Small intestine (tissue), 7 donors: ENCODE measurements around the gene VPS54. TPM values are rescaled to one million over a fixed set of nuclear protein-coding genes. Genes with fewer than 3 reads are reported as not detected.
"Not testable (repeated sequence)": the region's sequence is repeated elsewhere in the genome, so short reads cannot be mapped to it uniquely, and the experiment has no call there.

Source experiments
- DNase-seq, 2 donors: peaks; one replicate each; pipeline versions ENCODE4 v3.0.0 to v3.0.0-alpha.2; 2013
- FAIRE-seq: peaks from 2 replicates; lab custom pipeline; 2012; peaks lifted over from hg19 to GRCh38; lab: Jason Lieb, UNC
- H3K27ac ChIP-seq, 3 donors: one replicate each; pipeline ENCODE4 v1.5.1; 2013; ENCODE audit warnings: low read length in 2 of 3, mild to moderate bottlenecking in 2 of 3, control low read depth in 1 of 3, inconsistent platforms in 1 of 3, low read depth in 1 of 3, moderate library complexity in 1 of 3
- H3K27me3 ChIP-seq, 3 donors: one replicate each; pipeline ENCODE4 v1.6.1; 2013; ENCODE audit warnings: low read length in 3 of 3, inconsistent platforms in 1 of 3; ENCODE audit not compliant: control insufficient read depth in 3 of 3, insufficient read depth in 3 of 3
- H3K36me3 ChIP-seq, 3 donors: one replicate each; pipeline ENCODE4 v1.6.1; 2013; ENCODE audit warnings: low read length in 3 of 3, inconsistent platforms in 1 of 3, low read depth in 1 of 3, mild to moderate bottlenecking in 1 of 3, moderate library complexity in 1 of 3; ENCODE audit not compliant: control insufficient read depth in 3 of 3, insufficient read depth in 2 of 3
- H3K4me1 ChIP-seq, 3 donors: one replicate each; pipeline ENCODE4 v1.6.1; 2013; ENCODE audit warnings: low read length in 2 of 3, inconsistent platforms in 1 of 3, low read depth in 1 of 3, mild to moderate bottlenecking in 1 of 3, moderate library complexity in 1 of 3; ENCODE audit not compliant: control insufficient read depth in 3 of 3, insufficient read depth in 2 of 3
- H3K4me3 ChIP-seq, 3 donors: one replicate each; pipeline ENCODE4 v1.5.1; 2013; ENCODE audit warnings: low read length in 3 of 3, control low read depth in 1 of 3, inconsistent platforms in 1 of 3, low read depth in 1 of 3, mild to moderate bottlenecking in 1 of 3, moderate library complexity in 1 of 3
- H3K9me3 ChIP-seq, 2 donors: one replicate each; pipeline ENCODE4 v1.6.1; 2013; ENCODE audit warnings: low read depth in 1 of 2, low read length in 1 of 2; ENCODE audit not compliant: control insufficient read depth in 2 of 2, insufficient read depth in 1 of 2
- WGBS, 3 donors: extraction: QIAGEN DNeasy Blood & Tissue Kit; methylation state at CpG; one replicate each; pipeline ENCODE4 v1.1.7; 2013; 5-methylcytosine and 5-hydroxymethylcytosine counted together
- polyA plus RNA-seq, 4 donors: library from polyadenylated mRNA; stranded (reverse) in 3 of 4; unstranded in 1 of 4; fragments of 200-250 nt in 3 of 4; fragments of 120-200 nt in 1 of 4; gene quantifications; one replicate each; pipeline versions ENCODE4 v1.2.1 to v1.2.3, GENCODE V29; 2013
- donor health status: healthy with polysubstance abuse.
- donor health status: control.
- donor health status: control.
- donor health status: Bipolar disorder and iron deficiency.
- donor health status: healthy.

VPS54 gene
- polyA plus RNA-seq, 4 donors: 12.3 to 30.4 (median 17.6) TPM

GRCh38 chr2:63993871-63994270 is 25.4 kb downstream of the VPS54 start:
- H3K27me3 ChIP-seq: no peaks in the 10 kb centered on the region
- H3K4me3 ChIP-seq: no peak overlapping the region
- no peak for DNase-seq
- H3K4me1 ChIP-seq: no peaks in the 10 kb centered on the region
- peaks cover 0 to 1% (median 0%) of the 10 kb centered on the region in 3 donors for H3K36me3 ChIP-seq
- H3K27ac ChIP-seq: no peak overlapping the region
- 88 to 95% (median 89%) methylated on average over 5 of the region's 5 CpGs for WGBS, 3 donors
- peaks cover 0 to 31% of the 10 kb centered on the region in 2 donors for H3K9me3 ChIP-seq
- FAIRE-seq: no peak

DNA sequence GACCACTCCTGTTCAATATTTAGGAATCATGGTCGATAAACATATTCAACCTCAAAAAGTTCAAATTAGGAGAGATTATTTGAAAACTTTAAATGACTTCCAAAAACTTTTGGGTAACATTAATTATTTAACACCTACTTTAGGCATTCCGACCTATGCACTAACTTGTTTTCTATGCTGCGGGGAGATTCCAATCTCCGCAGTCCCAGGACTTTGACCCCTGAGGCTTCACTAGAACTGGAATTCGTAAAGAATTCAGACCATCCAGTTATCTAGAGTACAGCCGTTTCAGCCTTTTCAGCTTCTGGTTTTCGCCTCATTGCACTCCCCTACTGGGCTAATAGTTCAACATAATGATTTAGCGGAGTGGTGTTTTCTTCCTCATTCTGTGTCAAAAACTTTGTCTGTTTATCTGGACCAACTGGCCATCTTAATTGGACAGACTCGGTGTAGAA is 26.1 kb downstream of the VPS54 start:
- 91 to 97% (median 94%) methylated on average over 9 of the region's 9 CpGs for WGBS, 3 donors
- not testable (repeated sequence) for H3K4me1 ChIP-seq, H3K4me3 ChIP-seq, H3K27me3 ChIP-seq, FAIRE-seq, H3K36me3 ChIP-seq, DNase-seq, H3K27ac ChIP-seq
- H3K9me3 ChIP-seq: peaks cover 0 to 32% of the 10 kb centered on the region in 2 donors

DNA sequence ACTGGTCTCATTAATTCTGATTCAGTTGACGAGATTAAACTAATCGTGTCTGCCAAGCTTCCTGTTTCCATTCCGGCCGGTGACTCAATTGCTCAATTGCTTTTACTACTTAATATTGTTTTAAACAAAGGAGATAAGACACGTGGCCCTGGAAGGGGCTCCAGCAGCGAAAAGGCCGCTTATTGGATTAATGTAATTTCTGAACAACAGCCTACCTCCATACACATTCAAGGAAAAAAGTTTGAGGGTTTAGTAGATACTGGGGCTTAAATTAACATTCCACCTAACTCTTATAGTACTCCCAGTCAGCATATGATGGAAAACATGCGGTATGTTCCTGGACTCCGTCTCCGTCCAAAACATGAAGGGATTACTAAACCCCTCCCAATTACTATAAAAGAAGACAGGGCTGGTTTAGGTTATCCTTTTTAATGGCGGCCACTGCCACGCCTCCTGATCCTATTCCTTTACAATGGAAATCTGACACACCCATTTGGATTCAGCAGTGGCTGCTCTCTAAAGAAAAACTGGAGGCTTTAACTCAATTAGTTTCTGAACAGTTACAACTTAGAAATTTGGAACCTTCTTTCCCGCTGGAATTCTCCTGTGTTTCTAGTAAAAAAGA is 27.1 kb downstream of the VPS54 start:
- WGBS, 3 donors: 91 to 92% (median 92%) methylated on average over 13 of the region's 13 CpGs
- no peak overlapping the region for H3K4me3 ChIP-seq

GRCh38 chr2:63991173-63991999 is 27.8 kb downstream of the VPS54 start:
- not testable (repeated sequence) for H3K27ac ChIP-seq, DNase-seq, FAIRE-seq, H3K36me3 ChIP-seq, H3K4me1 ChIP-seq, H3K27me3 ChIP-seq, H3K4me3 ChIP-seq
- peaks cover 0 to 23% of the 10 kb centered on the region in 2 donors for H3K9me3 ChIP-seq
- WGBS, 3 donors: 93 to 97% (median 93%) methylated on average over 12 of the region's 12 CpGs

More for the DNA sequence above, 27.1 kb downstream of the VPS54 start:
- FAIRE-seq: no peak
- no peak overlapping the region for H3K27ac ChIP-seq
- no peaks in the 10 kb centered on the region for H3K36me3 ChIP-seq
- H3K27me3 ChIP-seq: no peaks in the 10 kb centered on the region
- no peak for DNase-seq
- peaks cover 0 to 30% of the 10 kb centered on the region in 2 donors for H3K9me3 ChIP-seq
- no peaks in the 10 kb centered on the region for H3K4me1 ChIP-seq

- H3K27me3 ChIP-seq: no peaks in the 10 kb centered on the region
- H3K9me3 ChIP-seq: peaks cover 0 to 23% of the 10 kb centered on the region in 2 donors
- no peak overlapping the region for H3K4me3 ChIP-seq
- 93 to 98% (median 94%) methylated on average over 12 of the region's 12 CpGs for WGBS, 3 donors
- H3K36me3 ChIP-seq: no peaks in the 10 kb centered on the region
- peaks cover 0 to under 1% (median 0%) of the 10 kb centered on the region in 3 donors for H3K4me1 ChIP-seq
- no peak overlapping the region for H3K27ac ChIP-seq
- FAIRE-seq: no peak
- DNase-seq: no peak
Observed at GRCh38 chr2:63990072-63990471, 29.2 kb downstream of the VPS54 start.

- H3K4me1 ChIP-seq, DNase-seq, FAIRE-seq, H3K27ac ChIP-seq, H3K27me3 ChIP-seq, H3K4me3 ChIP-seq, H3K36me3 ChIP-seq: not testable (repeated sequence)
- peaks cover 0 to 23% of the 10 kb centered on the region in 2 donors for H3K9me3 ChIP-seq
- WGBS, 3 donors: 93 to 94% (median 93%) methylated on average over 12 of the region's 12 CpGs
Observed at GRCh38 chr2:63988842-63989436, 30.3 kb downstream of the VPS54 start.

DNA sequence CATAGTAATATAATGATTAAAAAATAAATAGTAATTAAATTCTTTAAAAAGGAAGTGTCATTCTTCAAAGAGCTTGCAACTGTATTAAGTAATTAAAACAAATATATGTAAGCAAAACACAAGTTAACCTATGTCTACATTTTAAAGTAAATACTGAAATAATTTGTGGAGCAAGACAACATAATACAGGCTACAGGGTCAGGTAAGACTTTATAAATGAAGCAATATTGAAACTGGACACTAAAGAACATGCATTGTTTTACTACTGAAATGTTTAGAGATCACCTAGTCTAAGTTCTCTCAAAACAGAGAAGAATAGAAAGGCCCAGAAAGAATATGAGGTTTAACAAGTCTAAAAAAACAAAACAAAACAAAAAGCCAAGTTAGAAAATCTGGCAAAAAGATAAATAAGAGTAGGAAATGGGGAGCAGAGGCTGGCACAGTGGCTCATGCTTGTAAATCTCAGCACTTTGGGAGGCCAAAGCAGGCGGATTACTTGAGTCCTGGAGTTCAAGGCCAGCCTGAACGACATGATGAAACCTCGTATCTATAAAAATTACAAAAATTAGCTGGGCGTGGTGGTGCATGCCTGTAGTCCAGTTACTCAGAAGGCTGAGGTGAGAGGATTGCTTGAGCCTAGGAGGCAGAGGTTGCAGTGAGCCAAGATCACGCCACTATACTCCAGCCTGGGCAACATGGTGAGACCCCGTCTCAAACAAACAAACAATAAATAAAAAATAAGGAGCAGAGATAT is 34.4 kb downstream of the VPS54 start:
- peaks cover 0 to 4% (median 3%) of the 10 kb centered on the region in 3 donors for H3K36me3 ChIP-seq
- no peak for FAIRE-seq
- no peak overlapping the region for H3K4me3 ChIP-seq
- DNase-seq: peak; percentile 20 to 21
- H3K27me3 ChIP-seq: no peaks in the 10 kb centered on the region
- H3K9me3 ChIP-seq: peaks cover 0 to 10% of the 10 kb centered on the region in 2 donors
- H3K4me1 ChIP-seq: peaks cover 0 to 4% (median 0%) of the 10 kb centered on the region in 3 donors
- H3K27ac ChIP-seq: no peak overlapping the region
- 52 to 80% (median 70%) methylated on average over 6 of the region's 6 CpGs for WGBS, 3 donors
